HG03066 (cell line): ENCODE measurements around the gene SRSF6.
"Not testable (repeated sequence)": the region's sequence is repeated elsewhere in the genome, so short reads cannot be mapped to it uniquely, and the experiment has no call there.

Experiments used
- ATAC-seq: cut with Tn5 transposase; IDR thresholded peaks from one replicate; pipeline ENCODE4 v1.9.1; 2021; ENCODE audit warnings: low read depth; ENCODE audit not compliant: unreplicated experiment

Gene SRSF6

DNA sequence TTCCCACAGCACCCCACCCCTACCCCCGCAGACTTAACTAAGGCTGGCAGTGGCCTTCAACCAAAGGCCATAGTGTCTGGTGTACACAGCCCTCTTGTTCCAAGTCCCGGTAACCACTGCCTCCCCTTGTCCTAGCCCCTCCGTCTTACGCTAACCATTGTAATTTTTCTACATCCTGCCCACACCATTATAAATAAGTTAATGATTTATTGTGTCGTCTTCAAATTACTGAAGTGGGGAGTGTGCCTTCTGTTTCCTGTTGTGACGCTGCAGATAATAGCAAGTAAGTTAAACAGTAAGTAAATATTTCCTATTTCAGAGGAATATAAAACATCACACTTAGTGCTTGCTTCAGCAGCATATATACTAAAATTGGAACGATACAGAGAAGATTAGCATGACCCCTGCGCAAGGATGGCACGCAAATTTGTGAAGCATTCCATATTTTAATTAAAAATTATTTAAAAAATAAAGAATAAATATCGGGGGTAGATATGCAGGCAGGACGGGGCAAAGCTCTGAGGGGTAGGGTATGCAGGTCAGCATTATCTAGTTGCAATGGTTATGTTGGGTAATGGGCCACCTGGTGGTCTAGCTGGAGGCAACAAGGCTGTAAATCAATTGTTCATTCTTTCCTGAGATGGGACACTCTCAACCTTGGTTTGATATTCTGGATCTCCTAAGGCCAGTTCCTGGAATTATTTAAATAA, 15.1 kb downstream of the SRSF6 start:
- ATAC-seq, result no peak

DNA sequence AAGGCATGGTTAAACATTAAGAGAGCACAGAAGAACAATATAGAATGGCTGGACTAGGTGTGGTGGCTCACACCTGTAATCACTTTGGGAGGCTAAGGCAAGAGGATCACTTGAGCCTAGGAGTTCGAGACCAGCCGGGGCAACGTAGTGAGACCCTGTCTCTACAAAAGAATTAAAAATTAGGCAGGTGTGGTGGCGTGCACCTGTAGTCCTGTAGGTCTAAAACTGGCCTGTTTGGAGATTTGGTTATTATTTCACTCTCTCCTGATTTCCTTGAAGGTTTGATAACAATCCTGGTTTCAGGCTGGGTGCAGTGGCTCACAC, 15.6 kb downstream of the SRSF6 start:
- no peak for ATAC-seq

DNA sequence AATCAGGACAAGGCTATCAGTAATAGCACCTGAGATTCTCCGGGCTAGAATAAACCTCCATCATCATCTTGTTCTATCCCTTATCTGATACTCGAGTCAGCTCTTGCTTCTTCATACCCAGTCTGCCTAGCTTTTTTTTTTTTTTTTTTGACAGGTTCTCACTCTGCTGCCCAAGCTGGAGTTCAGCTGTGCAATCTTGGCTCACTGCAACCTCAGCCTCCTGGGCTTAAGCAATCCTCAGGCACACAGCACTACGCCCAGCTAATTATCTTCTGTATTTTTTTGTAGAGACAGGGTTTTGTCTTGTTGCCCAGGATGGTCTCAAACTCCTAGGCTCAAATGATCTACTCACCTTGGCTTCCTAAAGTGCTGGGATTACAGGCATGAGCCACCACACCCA, 19.5 kb downstream of the SRSF6 start:
- ATAC-seq, result no peak

DNA sequence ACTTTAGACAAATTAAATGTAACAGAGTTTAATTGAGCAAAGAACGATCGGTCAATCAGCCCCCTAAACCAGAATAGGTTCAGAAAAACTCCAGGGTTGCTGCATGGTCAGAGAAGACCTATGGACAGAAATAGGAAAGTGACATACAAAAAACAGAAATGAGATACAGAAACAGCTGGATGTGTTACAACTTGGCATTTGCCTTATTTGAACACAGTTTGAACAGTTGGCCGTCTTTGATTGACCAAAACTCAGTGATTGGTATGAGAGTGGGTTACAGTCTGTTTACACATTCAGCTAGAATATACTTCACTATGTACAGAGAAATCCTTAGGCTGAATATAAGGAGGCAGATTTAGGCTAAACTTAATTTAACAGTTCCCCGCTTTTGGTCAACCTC, 19.9 kb downstream of the SRSF6 start:
- ATAC-seq, result no peak

DNA sequence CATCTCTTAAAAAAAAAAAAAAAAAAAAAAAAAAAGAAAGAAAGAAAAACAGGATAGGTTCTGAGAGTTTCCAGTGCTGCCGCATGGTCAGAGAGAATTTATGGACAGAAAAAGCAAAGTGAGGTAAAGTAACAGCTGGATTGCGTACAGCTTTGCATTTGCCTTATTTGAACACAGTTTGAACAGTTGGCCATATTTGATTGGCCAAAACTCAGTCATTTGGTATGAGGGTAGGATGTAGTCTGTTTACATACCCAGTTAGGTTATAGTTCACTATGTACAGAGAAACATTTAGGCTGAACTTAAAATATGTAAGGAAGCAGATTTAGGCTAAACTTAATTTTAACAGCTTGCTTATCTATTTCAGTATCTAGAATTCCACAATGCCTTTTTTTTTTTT, 32.3 kb downstream of the SRSF6 start:
- no peak for ATAC-seq

DNA sequence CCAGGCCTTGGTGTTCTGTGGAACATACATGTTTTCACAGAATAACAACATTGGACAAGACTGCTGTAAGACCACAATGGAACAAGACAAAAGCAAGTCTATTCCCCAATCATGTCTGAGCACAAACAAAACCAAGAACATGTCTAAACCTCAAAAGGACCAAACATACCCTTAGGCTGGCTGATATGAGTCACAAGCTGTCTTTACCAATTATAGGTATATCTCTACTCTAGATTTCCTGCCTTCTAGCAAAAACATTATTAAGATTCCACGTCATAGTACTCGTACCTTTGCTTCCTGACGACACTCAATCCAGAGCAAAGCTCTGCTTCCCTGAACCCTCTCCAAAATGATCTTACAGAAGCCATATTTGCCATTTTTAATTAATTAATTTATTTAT, 34.4 kb downstream of the SRSF6 start:
- ATAC-seq, result no peak

DNA sequence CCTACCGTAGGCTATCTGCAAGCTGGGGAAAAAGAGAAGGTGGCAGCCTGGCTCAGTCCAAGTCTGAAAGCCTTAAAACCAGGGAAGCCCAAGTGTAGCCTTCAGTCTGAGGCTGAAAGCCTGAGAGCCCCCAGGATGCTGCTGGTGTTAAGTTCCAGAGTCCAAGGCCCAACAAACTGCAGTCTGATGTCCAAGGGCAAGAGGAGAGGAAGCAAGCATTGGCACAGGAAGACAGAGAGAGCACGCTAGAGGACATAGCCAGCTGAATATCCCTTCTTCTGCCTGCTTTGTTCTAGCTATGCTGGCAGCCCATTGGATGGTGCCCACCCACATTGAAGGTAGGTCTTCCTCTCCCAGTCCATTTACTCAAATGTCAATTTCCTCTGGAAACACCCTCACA, 37.7 kb downstream of the SRSF6 start:
- no peak for ATAC-seq

DNA sequence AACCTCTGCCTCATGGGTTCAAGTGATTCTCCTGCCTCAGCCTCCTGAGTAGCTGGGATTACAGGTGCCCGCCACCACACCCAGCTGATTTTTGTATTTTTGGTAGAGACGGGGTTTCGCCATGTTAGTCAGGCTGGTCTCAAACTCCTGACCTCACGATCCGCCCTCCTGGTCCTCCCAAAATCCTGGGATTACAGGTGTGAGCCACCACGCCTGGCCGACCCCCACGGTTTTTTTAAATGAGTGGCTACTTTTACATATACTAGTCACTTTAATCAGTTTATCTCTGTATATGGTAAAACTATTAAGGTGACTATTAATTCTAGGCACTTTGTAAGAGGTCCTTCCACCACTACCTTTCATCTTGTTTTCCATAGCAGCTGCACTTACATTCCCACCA, 44.3 kb downstream of the SRSF6 start:
- not testable (repeated sequence) for ATAC-seq

DNA sequence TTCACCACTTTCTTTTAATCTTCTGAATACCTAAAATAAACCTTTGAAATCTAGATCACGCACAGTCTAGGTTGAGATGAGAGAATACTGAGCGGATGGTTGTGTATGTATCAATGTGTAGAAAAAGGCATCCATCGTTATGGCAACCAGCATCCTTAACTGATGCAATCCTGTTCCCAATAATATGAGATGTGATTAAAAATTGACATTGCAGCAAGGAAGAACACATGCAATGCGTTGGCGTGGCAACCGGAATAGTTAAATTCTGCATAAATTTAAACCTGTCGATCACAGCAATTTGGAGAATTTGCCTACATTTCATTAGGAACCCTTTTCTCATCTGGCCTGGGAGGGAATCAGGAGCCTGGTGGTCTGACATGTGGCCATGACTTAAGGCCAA, 48.5 kb downstream of the SRSF6 start:
- ATAC-seq, result no peak

DNA sequence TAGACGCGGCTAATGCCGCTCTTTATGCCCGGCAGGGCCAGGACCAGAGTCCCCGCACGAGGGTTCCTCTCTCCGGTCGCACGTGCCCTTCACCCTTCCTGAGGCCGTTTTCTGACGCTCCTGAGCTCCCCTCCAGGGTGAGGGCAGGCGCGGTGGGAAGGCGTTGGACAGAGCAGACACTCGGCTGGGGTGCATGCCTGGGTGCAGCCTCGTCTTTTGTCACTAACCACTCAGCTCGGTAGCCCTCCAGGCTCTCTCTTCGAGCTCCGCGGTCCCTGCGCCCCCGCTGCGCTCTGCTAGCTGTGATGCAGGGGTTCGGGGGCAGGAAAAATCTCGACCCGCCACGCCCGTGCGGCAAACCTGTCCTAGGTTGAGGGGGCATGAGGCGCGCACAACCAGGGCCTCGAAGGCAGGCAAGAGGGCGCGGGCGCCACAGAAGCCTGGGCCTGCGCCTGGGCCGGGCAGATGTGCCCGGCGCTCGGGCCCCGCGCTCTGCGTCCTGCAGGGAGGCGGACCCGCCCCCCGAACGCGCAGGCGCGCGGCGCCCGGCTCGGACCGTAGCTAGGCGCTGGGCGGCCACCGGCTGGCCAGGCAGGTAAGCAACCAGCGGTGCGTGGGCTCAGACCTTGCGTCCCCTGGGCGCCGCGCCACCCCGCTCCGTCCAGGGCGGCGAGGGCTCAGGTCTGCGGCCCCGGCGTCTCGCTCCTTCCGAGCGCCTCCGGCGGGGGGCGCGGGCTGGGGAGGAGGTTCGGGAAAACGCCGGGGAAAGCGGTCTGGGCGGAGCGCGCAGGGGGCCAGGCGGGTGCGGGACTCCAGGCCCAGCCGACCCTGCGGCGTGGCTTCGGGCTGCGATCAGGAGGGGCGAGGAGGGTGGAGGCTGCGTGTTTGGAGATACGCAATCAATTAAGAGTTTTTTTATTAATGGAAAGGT, 49.7 kb downstream of the SRSF6 start, which contains the start of gene L3MBTL1:
TSS of gene L3MBTL1 (plus strand) at position 548 of the 931 bp plus-strand sequence. CDS start 5,807 bp downstream, outside the sequence.
- ATAC-seq, result no peak

DNA sequence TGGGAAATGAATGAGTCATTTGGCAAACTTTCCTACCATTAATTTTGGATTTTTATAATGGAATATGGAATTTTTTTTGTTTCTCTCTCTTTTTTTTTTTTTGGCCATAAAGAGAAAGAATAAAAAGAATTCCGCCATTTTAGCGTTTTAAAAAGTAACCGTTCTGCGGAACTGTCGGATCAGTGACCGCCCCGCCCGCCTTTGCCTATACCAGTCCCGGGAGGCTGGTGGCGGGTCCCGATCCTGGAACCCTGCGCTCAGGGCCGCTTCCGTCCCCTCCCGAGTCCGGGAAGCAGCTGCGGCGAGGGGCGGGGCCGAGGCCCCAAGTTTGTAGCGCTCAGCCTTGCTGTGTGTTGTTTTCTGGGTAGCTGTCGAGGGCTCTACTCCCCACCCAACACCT, 50.4 kb downstream of the SRSF6 start:
- no peak for ATAC-seq

DNA sequence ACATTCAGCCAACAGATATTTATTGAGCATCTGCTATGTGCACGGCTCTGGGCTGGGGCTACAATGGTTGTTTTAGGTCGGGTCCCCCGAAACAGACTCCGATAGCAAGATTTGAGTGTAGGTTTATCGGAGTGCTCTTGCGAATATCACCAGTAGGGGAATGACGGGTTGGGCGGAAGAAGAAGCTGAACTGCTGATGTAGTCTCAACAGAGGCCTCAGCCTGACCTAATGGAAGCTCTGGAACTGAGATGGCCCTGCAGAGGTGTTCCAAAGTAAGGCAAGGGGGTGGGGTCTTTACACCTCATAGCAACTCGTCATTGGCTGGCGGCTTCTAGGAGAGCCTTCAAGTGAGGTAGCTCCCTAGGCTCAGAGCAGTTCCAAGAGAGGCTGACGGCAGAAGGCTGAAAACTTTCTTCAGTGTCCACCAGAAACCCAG, 50.9 kb downstream of the SRSF6 start:
- no peak for ATAC-seq

DNA sequence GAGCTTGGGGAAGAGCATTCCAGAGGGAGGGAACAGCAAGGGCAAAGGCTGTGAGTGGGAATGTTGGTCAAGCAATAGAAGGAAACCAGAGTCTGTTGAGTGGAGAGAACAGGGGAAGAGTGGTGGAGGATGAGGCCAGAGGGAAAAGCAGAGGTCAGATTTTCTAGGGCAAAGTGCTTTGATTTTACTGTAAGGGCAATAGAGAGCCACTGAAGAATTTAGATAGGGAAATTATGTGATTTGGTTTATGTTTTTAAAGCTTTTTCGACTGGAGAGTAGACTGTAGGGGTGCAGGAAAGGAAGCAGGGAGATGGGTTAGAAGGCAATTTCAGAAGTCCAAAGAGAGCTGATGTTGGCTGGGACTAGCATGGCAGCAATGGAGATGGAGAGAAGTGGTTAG, 54.2 kb downstream of the SRSF6 start:
- ATAC-seq, result no peak

DNA sequence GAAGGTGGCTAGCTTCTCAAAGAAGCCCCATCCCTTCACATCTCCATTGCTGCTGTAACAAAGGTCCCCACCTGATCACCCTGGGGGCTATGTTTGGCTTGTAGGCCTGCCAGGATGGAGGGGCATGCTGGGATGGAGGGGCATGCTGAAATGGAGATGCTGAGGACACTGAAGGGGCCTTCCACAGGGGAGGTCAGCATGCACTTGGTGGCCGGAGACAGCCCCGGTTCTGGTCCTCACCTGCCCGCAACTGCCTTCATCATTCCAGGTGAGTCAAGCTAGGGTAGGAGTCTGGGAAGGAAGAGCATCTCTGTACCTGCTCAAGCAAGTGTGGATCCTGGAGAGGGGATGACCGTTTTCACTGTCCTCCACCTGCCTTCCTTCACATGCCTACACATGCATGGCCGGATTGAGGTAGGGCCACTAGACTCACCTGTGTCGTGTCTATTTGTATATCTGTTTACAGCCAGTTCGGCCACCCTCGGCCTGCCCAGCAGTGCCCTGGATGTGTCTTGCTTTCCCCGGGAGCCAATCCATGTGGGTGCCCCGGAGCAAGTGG, 55.8 kb downstream of the SRSF6 start:
- no peak for ATAC-seq
